K562 (cell line): ENCODE measurements around the gene COL4A1. TPM values are rescaled to one million over a fixed set of nuclear protein-coding genes. Genes with fewer than 3 reads are reported as not detected.

Experiments used
- ATAC-seq: fragments of 200-7000 bp; cut with Tn5 transposase; 3 replicates; pipeline ENCODE4 v1.9.1; 2020; ENCODE audit warnings: moderate library complexity
- BruUV-seq: library from RNA; stranded (reverse); fragments of 400-500 nt; replicated peaks from 2 replicates; lab custom pipeline; 2021; lab: Mats Ljungman, UMichigan
- CTCF ChIA-PET: fragments of 300-600 bp; formaldehyde crosslinking; extraction: SDS; loops from one replicate; lab custom pipeline; 2021; ENCODE audit warnings: low intra/inter-chr PET ratio; lab: Yijun Ruan, JAX
- POLR2A ChIA-PET: fragments of 300-600, 350-650 bp; sonication (Branson Sonifier 250); formaldehyde crosslinking; extraction: SDS; loops from one replicate; lab custom pipeline; 2021; ENCODE audit warnings: antibody characterized with exemption, inconsistent platforms; lab: Yijun Ruan, JAX
- DNase-seq, 4 experiments: peaks; one replicate each; pipeline versions ENCODE4 v3.0.0 to v3.0.0-alpha.2; 2011 to 2018; ENCODE audit warnings: low spot score in 3 of 4, mixed read lengths in 3 of 4; ENCODE audit errors: extremely low read depth in 1 of 4
- FAIRE-seq: peaks from 2 replicates; lab custom pipeline; 2011; peaks lifted over from hg19 to GRCh38; lab: Jason Lieb, UNC
- H2AFZ ChIP-seq: 2 replicates; pipeline ENCODE4 v1.6.0; 2011; ENCODE audit warnings: low read depth, low read length, control low read depth, inconsistent platforms
- H3K27ac ChIP-seq: fragments of 200-600 bp; 3 replicates; pipeline ENCODE4 v1.8.0; 2011; ENCODE audit warnings: low read depth, mild to moderate bottlenecking, control low read depth, inconsistent platforms, low read length, moderate library complexity, mixed read lengths; ENCODE audit errors: extremely low read depth
- H3K27me3 ChIP-seq, 2 experiments: fragments of 300-600 bp in 1 of 2; 2 replicates in 1 of 2; 3 replicates in 1 of 2; pipeline versions ENCODE4 v1.6.0 to v1.8.0; 2011; ENCODE audit warnings: inconsistent platforms in 2 of 2, low read length in 2 of 2, mild to moderate bottlenecking in 1 of 2, mixed read lengths in 1 of 2, moderate library complexity in 1 of 2; ENCODE audit not compliant: control insufficient read depth in 2 of 2, insufficient read depth in 2 of 2
- H3K36me3 ChIP-seq: fragments of 300-600 bp; 3 replicates; pipeline ENCODE4 v1.8.0; 2011; ENCODE audit warnings: mild to moderate bottlenecking, low read length, inconsistent platforms; ENCODE audit not compliant: control insufficient read depth, insufficient read depth
- H3K4me1 ChIP-seq, 2 experiments: fragments of 200-600 bp in 1 of 2; replicated peaks in 1 of 2; 2 replicates in 1 of 2; 3 replicates in 1 of 2; pipeline versions ENCODE4 v1.5.1 to v1.8.0; 2011; ENCODE audit warnings: inconsistent platforms in 2 of 2, low read length in 2 of 2, mild to moderate bottlenecking in 1 of 2, mixed read lengths in 1 of 2, moderate library complexity in 1 of 2; ENCODE audit not compliant: control insufficient read depth in 2 of 2, insufficient read depth in 2 of 2
- H3K4me2 ChIP-seq: 2 replicates; pipeline ENCODE4 v1.6.1; 2011; ENCODE audit warnings: low read length, control low read depth, inconsistent platforms, mixed read lengths; ENCODE audit not compliant: insufficient read depth
- H3K4me3 ChIP-seq: fragments of 200-600 bp; sonication (generic), shearing (Covaris generic); 2 replicates; pipeline ENCODE4 v1.5.1; 2016; ENCODE audit warnings: control low read depth, inconsistent platforms
- H3K79me2 ChIP-seq: fragments of 200-600 bp; 3 replicates; pipeline ENCODE4 v1.8.0; 2011; ENCODE audit warnings: low read length, inconsistent platforms; ENCODE audit not compliant: control insufficient read depth, insufficient read depth
- H3K9ac ChIP-seq, 2 experiments: 2 replicates each; pipeline versions ENCODE4 v1.6.0 to v1.6.1; 2011; ENCODE audit warnings: low read depth in 2 of 2, low read length in 2 of 2, control low read depth in 1 of 2, inconsistent platforms in 1 of 2, mild to moderate bottlenecking in 1 of 2, mixed read lengths in 1 of 2; ENCODE audit not compliant: insufficient read depth in 1 of 2
- H3K9me1 ChIP-seq: one replicate; pipeline ENCODE4 v1.6.0; 2011; ENCODE audit warnings: inconsistent platforms, mild to moderate bottlenecking, low read length, moderate library complexity; ENCODE audit not compliant: control insufficient read depth, insufficient read depth
- H3K9me3 ChIP-seq: replicated peaks from 2 replicates; pipeline ENCODE4 v1.5.1; 2011; ENCODE audit warnings: low read depth, low read length, inconsistent platforms; ENCODE audit not compliant: control insufficient read depth, insufficient read depth
- H4K20me1 ChIP-seq: replicated peaks from 2 replicates; pipeline ENCODE4 v1.6.1; 2011; ENCODE audit warnings: low read length, inconsistent platforms, mixed read lengths; ENCODE audit not compliant: control insufficient read depth, insufficient read depth
- ARID2 ChIP-seq: fragments of 450-650 bp; IDR thresholded peaks from 2 replicates; pipeline ENCODE4 v1.6.1; 2017; ENCODE audit warnings: antibody characterized with exemption, mild to moderate bottlenecking
- DNMT1 ChIP-seq: fragments of 450-650 bp; IDR thresholded peaks from 2 replicates; pipeline ENCODE4 v1.6.1; 2016; ENCODE audit warnings: antibody characterized with exemption, mild to moderate bottlenecking
- FOXJ2 ChIP-seq: fragments of 200-800 bp; sonication (Bioruptor generic); IDR thresholded peaks from 2 replicates; pipeline ENCODE4 v1.6.1; 2016; ENCODE audit warnings: missing genetic modification characterization, missing compliant biosample characterization
- GATAD2B ChIP-seq: fragments of 450-650 bp; IDR thresholded peaks from 2 replicates; pipeline ENCODE4 v1.6.1; 2017; ENCODE audit warnings: mild to moderate bottlenecking, borderline replicate concordance
- JUN ChIP-seq, 2 experiments: sonication (generic) in 1 of 2; formaldehyde crosslinking in 1 of 2; IDR thresholded peaks; 2 replicates each; pipeline versions ENCODE4 v1.6.1 to v1.8.0; 2012 to 2022; ENCODE audit warnings: borderline replicate concordance in 2 of 2, mild to moderate bottlenecking in 2 of 2, improper control_type of control experiment in 1 of 2, low read depth in 1 of 2, low read length in 1 of 2, missing genetic modification reagents in 1 of 2
- KLF6 ChIP-seq: fragments of 250-450 bp; sonication (Bioruptor Pico); IDR thresholded peaks from 2 replicates; pipeline ENCODE4 v1.4.0; 2020; ENCODE audit warnings: mild to moderate bottlenecking, moderate library complexity, borderline replicate concordance
- NCOA1 ChIP-seq: fragments of 450-650 bp; IDR thresholded peaks from 2 replicates; pipeline ENCODE4 v1.6.1; 2016; ENCODE audit warnings: low read depth
- RAD51 ChIP-seq: fragments of 450-650 bp; IDR thresholded peaks from 2 replicates; pipeline ENCODE4 v1.7.1; 2016; ENCODE audit warnings: low read depth, mild to moderate bottlenecking, borderline replicate concordance
- SMAD3 ChIP-seq: fragments of 450-650 bp; formaldehyde crosslinking; conservative IDR thresholded peaks from 2 replicates; pipeline ENCODE4 v1.4.0; 2020; ENCODE audit warnings: mild to moderate bottlenecking
- THRB ChIP-seq: fragments of 450-650 bp; formaldehyde crosslinking; conservative IDR thresholded peaks from 2 replicates; pipeline ENCODE4 v1.4.0; 2022; ENCODE audit warnings: mild to moderate bottlenecking, missing genetic modification characterization
- YBX1 ChIP-seq: fragments of 450-650 bp; IDR thresholded peaks from 2 replicates; pipeline ENCODE4 v1.7.1; 2016; ENCODE audit warnings: mild to moderate bottlenecking
- ZNF133 ChIP-seq: fragments of 250-450 bp; sonication (Bioruptor Pico); IDR thresholded peaks from 2 replicates; pipeline ENCODE4 v1.4.0; 2020; ENCODE audit warnings: mild to moderate bottlenecking
- ZNF384 ChIP-seq: IDR thresholded peaks from 2 replicates; pipeline ENCODE4 v1.6.1; 2012; ENCODE audit warnings: low read depth, low read length, improper control_type of control experiment
- ZNF444 ChIP-seq: fragments of 250-450 bp; sonication (Bioruptor Pico); IDR thresholded peaks from 2 replicates; pipeline ENCODE4 v1.4.0; 2020; ENCODE audit warnings: mild to moderate bottlenecking, moderate library complexity
- ZNF445 ChIP-seq: fragments of 250-450 bp; sonication (Bioruptor Pico); IDR thresholded peaks from 2 replicates; pipeline ENCODE4 v1.4.0; 2020; ENCODE audit warnings: low read depth, mild to moderate bottlenecking, moderate library complexity
- WGBS: fragments of 100-300 bp; shearing (Covaris generic); methylation state at CpG from one replicate; pipeline ENCODE4 v1.1.6; 2016; ENCODE audit warnings: low coverage, mixed read lengths; ENCODE audit not compliant: insufficient coverage; ENCODE audit errors: missing lambda C conversion rate; 5-methylcytosine and 5-hydroxymethylcytosine counted together
- in situ Hi-C: fragments of 300-500 bp; cut with MboI; formaldehyde crosslinking; loops from 4 replicates; pipeline ENCODE4 v1.15.0; 2018; ENCODE audit warnings: inconsistent platforms, mixed read lengths
- intact Hi-C: fragments of 100-400 bp; cut with micrococcal nuclease; formaldehyde crosslinking; loops from 2 replicates; pipeline ENCODE4 v1.14.2; 2022
- polyA plus RNA-seq, 8 experiments: library from polyadenylated mRNA; depleted of rRNA in 4 of 8; stranded (reverse) in 5 of 8; unstranded in 3 of 8; fragments of >200 nt; fragmentation: Nextera tagmentation in 2 of 8; fragmentation: Illumina TruSeq in 1 of 8; extraction: Ambion mirVana in 2 of 8; extraction: Trizol in 1 of 8; gene quantifications; 2 replicates each; pipeline versions ENCODE4 v1.2.1 to v1.2.3, GENCODE V29; 2011 to 2014; ENCODE audit warnings: inconsistent platforms in 1 of 8, missing spikeins in 1 of 8
- total RNA-seq, 7 experiments: library from RNA; depleted of rRNA in 6 of 7; stranded (reverse); fragments of >200 nt in 6 of 7; fragmentation: Illumina TruSeq in 2 of 7; extraction: Trizol in 2 of 7; gene quantifications; 2 replicates each; pipeline versions ENCODE4 v1.2.1 to v1.2.3, GENCODE V29; 2011 to 2021; ENCODE audit warnings: low replicate concordance in 1 of 7

Gene COL4A1
- total and polyA plus RNA-seq, 9 of the 15 experiments (the other 6 are each of a cell fraction or from before 2014, with no cell fraction given) = 0.35 TPM; not detected in 8

- TF ChIP-seq JUN (IDR thresholded peaks at IDR 0.05; ENCODE audit: borderline replicate concordance, low read depth, low read length) (no peak), JUN (CRISPR knock-in tag; IDR thresholded peaks at IDR 0.05; ENCODE audit: borderline replicate concordance) (no peak), KLF6 (CRISPR knock-in tag) (no peak), THRB (CRISPR knock-in tag) (no peak), RAD51 (no peak), NCOA1 (no peak), ZNF444 (no peak), ZNF384 (no peak), DNMT1 (no peak)
Measured at GRCh38 chr13:110213461-110214074, 93.4 kb downstream of the COL4A1 start (continued).

GRCh38 chr13:110212529-110212928 is 94.4 kb downstream of the COL4A1 start:
- H3K36me3 ChIP-seq = no peaks in the 10 kb centered on the region
- in situ Hi-C loops = no loop called here
- no peaks in the 10 kb centered on the region for H4K20me1 ChIP-seq
- no peak for FAIRE-seq
- peaks cover 2 to 21% of the 10 kb centered on the region in 2 experiments; a peak in 3 of 5 replicates for H3K27me3 ChIP-seq
- TF ChIP-seq GATAD2B (no peak), FOXJ2 (tag) (no peak), ZNF133 (CRISPR knock-in tag) (no peak), ZNF445 (CRISPR knock-in tag) (no peak), SMAD3 (CRISPR knock-in tag) (no peak), YBX1 (no peak), ARID2 (no peak)
- TF ChIP-seq, all 486 proteins: peak for 0
- ChIA-PET POLR2A (no interaction called here), CTCF (no interaction called here)
- 2% methylated on average over 9 of the region's 9 CpGs for WGBS
- Histone ChIP-seq H3K4me1 (no peaks in the 10 kb centered on the region), H3K4me2 (no peak overlapping the region), H3K9ac (no peak overlapping the region), H3K4me3 (no peak overlapping the region), H3K9me1 (no peaks in the 10 kb centered on the region), H2AFZ (no peak overlapping the region), H3K79me2 (no peaks in the 10 kb centered on the region), H3K27ac (no peak overlapping the region), H3K9me3 (no peaks in the 10 kb centered on the region)
- DNase-seq (no peak), ATAC-seq (no peak)
- intact Hi-C loops = no loop called here
- BruUV-seq = no TSS peak
